GM13976 (cell line): ENCODE results near the gene SMARCAL1.

Source experiments
- DNase-seq: peaks from one replicate; pipeline ENCODE4 v3.0.0; 2012; ENCODE audit warnings: low spot score
- CTCF ChIP-seq: IDR thresholded peaks from 2 replicates; pipeline ENCODE4 v1.5.1; 2012; ENCODE audit warnings: borderline replicate concordance, mild to moderate bottlenecking; ENCODE audit not compliant: insufficient read depth; ENCODE audit errors: extremely low read depth, missing control alignments, control extremely low read depth
- in situ Hi-C: fragments of 300-500 bp; cut with MboI; formaldehyde crosslinking; loops from one replicate; pipeline ENCODE4 v1.12.0; 2022; ENCODE audit warnings: low sequenced_read_pairs, mixed read lengths, inconsistent platforms; ENCODE audit not compliant: unreplicated experiment

SMARCAL1 gene

GRCh38 chr2:216385478-216385877, 26.8 kb upstream of the SMARCAL1 start:
- no peak for TF ChIP-seq CTCF
- DNase-seq = no peak
- in situ Hi-C loops = no loop called here

GRCh38 chr2:216387262-216387661, 25.0 kb upstream of the SMARCAL1 start:
- no peak for DNase-seq
- no peak for TF ChIP-seq CTCF
- in situ Hi-C loops = no loop called here

- in situ Hi-C loops = no loop called here
- DNase-seq = peak; percentile 35
- TF ChIP-seq CTCF = no peak
Observed at GRCh38 chr2:216388046-216388884, 24.0 kb upstream of the SMARCAL1 start.

GRCh38 chr2:216389570-216389969, 22.7 kb upstream of the SMARCAL1 start:
- no peak for TF ChIP-seq CTCF
- in situ Hi-C loops = no loop called here

GRCh38 chr2:216391401-216391800, 20.9 kb upstream of the SMARCAL1 start:
- TF ChIP-seq CTCF = no peak
- in situ Hi-C loops = no loop called here
- DNase-seq = no peak

More at GRCh38 chr2:216389570-216389969, 22.7 kb upstream of the SMARCAL1 start:
- no peak for DNase-seq

- TF ChIP-seq CTCF = no peak
Observed at GRCh38 chr2:216392018-216392562, 20.2 kb upstream of the SMARCAL1 start.

More at GRCh38 chr2:216392018-216392562, 20.2 kb upstream of the SMARCAL1 start:
- DNase-seq = no peak
- in situ Hi-C loops = no loop called here
